Fibroblast of upper back skin (primary cell): ENCODE measurements around the gene LIMA1.
"Not testable (repeated sequence)": the region's sequence is repeated elsewhere in the genome, so short reads cannot be mapped to it uniquely, and the experiment has no call there.

Source experiments
- DNase-seq: peaks from one replicate; pipeline ENCODE4 v3.0.0-alpha.2; 2013

The LIMA1 gene

DNA sequence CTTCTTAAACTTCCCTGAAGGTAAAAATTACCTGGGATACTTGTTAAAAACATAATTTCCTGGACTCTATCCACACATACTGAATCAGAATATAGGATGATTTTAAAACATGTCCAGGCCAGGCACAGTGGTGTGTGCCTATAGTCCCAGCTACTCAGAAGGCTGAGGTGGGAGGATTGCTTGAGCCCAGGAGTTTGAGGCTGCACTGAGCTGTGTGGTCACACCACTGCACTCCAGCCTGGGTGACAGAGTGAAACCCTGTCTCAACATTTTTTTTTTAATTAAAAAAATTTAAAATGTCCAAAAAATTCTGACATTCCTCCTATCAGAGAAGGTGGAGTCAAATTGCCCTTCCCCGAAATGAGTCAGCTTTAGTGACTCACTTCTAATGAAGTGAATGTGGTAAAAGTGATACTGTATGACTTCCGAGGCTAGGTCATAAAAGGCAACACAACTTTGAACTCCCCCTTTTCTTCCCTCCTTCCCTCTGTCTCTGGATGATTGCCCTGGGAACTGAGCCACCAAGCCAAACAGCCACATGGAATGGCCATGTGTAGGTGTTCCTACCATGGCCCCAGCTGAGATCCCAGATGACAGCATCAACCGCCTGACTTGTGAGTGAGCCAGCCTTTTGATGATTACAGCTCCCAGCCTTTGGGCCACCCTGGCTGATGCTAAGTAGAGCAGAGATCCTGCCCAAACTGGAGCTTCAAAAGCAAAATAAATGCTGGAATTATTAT, 36.3 kb downstream of the LIMA1 start:
- peak; percentile 98 for DNase-seq

DNA sequence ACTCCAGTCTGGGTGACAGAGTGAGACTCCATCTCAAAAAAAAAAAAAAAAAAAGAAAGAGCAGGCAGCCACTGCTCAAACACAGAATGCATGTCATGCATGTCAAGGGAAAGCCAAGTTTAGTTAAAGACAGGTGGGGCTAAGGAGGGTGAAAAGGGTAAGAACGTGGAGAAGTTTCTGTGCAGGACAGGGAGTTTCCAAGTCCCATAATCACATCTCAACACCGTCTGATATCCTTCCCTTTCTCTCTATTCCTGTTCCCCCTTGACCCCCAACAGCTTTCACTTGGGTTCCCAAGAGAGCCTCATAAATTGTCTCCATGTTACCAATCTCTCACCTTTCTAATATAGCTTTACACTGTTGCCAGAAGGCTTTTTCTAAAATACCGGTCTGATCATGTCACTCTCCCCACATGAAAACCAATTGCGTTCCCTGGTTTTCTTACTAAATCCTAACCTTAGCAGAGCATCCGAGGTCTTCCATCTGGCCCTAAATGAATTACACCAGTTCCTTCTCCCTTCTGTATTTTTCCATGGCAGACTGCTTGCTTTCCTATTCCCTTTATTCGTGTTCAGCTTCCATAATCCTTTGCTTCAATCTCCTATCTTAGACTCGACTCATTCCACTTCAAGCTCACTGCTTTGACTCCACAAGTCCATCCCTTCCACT, 37.0 kb downstream of the LIMA1 start:
- DNase-seq, result peak; percentile 65

DNA sequence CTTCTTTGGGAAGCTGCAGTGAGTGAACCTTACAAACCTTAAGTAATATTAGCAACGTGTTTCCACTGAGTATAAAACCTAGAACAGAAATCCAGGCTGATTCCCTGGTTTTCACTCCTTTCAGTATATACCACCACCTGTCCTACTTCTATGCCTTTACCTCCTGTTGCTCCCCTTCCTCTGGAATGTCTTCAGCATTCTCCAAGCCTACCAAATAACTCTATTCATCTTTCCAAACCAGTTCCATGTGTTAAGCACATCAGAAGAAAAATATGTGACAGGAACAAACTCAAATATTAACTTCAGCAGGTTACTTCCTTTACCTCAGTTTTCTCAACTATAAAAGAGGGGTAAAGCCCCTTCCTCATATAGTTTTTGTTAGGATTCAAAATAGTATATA, 39.8 kb downstream of the LIMA1 start:
- DNase-seq, result peak; percentile 64

DNA sequence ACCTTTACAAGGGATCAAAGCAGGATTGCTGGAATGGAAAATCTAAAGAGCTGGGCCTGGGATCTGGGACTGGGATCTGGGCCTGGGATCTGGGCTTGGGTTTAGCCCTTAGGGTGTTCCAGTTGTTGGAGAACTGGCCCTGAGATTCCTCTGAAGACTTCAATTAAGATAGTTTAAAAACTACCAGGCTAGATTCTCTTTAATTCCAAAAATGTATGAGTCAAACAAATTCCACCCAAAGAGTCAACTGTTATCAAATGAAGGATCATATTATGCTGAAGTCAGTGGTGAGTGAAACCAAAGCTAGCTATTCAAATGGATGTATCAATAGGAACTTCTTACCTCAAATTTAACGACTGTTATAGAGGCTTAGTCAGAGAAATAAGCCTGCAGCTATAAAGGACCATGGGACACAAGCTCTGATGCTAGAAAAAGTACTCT, 40.5 kb downstream of the LIMA1 start:
- peak; percentile 84 for DNase-seq

DNA sequence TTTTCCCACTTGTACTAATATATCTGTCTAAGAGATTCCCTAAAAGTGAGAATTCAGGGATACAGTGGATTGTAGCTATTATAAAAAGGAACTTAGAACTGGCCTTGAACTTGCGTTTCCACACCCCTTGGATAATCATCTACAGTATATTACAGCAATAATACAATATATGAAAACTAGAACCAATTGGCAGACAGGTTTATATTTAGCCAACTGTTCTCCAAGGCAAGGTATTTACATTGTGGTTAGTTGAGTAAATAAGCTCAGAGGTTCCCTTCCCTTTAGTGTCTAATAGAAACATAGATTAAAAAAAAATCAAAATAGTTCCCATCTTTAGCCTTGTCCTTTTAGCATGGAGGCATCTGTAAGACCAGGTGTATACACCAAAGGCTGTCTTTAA, 42.1 kb downstream of the LIMA1 start:
- no peak for DNase-seq

DNA sequence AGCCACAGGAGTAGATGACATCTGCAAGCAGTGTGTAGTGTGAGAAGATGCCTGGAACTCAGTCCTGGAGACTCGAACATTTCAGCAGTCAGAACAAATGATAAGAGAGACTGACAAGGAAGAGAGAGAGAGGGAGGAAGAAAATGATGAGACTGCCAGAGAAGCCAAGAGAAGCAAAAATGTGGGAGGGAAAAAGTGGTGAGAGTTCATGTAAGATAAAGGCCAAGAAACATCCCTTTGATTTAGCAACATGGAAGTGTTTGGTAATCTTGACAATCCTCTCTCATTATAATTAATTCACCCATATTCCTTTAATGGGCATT, 42.6 kb downstream of the LIMA1 start:
- DNase-seq, result no peak

DNA sequence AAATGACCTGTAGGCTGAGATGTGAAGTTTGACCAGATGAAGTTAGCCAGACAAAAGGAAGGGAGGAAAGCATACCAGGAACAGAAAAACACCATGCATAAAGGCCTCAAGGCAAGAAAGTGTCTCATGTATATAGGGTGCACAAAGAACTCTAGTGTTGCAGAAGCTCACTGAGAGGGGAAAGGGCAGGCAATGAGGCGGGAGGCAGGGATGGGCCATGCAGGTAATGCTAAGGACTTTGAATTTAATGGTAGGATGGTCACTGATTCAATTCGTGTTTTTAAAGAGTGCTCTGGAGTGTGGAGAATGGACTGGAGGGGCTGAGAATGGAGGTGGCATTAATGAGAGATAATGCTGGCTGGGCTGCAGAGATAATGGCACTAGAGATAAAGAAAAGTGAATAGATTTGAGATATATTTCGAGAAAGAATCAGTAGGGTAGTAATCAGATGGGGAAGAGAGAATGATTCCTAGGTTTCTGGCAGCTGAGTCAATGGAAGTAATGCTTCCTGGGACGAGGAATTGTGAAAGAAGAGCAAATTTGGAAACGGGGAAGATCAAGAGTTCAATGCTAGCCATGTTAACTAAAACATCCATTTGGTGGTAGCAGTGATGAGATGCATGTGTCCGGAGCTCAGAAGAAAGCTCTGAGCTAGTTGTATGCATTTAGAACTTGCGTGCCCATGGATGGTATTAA, 43.1 kb downstream of the LIMA1 start:
- DNase-seq, result no peak

DNA sequence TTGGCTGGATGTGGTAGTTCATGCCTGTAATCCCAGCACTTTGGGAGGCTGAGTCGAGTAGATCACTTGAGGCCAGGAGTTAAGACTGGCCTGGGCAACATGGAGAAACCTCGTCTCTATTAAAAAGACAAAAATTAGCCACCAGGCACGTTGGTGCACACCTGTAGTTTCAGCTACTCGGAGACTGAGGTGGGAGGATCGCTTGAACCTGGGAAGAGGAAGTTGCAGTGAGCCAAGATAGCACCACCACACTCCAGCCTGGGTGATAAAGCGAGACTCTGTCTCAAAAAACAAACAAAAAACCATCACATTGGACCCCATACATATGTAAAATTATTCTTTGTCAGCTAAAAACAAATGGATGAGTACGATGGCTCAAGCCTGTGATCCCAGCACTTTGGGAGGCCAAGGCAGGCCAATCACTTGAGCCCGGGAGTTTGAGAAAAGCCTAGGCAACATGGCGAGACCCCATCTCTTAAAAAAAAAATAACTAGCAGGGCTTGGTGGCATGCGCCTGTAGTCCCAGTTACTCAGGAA, 43.9 kb downstream of the LIMA1 start:
- DNase-seq, result no peak

DNA sequence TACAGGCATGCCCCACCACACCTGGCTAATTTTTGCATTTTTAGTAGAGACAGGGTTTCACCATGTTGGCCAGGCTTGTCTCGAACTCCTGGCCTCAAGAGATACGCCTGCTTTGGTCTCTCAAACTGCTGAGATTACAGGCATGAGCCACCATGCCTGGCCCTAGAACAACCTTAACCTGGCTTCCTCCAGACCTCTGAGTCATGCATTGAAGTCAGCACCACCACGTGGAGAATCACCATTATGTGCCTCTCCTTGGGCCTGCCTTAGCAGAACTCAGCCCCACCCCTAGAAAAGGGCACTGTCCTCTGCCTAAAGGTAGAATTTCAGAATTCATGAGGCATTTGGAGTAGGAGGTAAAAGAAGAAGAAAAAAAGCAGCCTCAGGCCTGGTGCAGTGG, 49.0 kb downstream of the LIMA1 start:
- no peak for DNase-seq

DNA sequence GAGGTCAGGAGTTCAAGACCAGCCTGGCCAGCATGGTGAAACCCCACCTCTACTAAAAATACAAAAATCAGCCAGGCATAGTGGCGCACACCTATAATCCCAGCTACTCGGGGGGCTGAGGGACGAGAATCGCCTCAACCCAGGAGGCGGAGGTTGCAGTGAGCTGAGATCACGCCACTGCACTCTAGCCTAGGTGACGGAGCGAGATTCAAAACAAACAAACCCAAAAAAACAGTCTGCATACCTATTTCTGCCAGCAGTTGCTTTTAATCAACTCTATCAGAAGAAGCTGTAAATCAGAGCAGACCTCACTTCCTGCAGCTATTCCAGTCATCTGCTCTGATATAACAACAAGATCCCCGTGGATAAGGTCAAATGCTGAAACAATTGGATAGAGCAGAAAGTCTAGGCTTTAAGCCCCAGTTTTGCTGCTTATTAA, 50.5 kb downstream of the LIMA1 start:
- DNase-seq, result no peak

DNA sequence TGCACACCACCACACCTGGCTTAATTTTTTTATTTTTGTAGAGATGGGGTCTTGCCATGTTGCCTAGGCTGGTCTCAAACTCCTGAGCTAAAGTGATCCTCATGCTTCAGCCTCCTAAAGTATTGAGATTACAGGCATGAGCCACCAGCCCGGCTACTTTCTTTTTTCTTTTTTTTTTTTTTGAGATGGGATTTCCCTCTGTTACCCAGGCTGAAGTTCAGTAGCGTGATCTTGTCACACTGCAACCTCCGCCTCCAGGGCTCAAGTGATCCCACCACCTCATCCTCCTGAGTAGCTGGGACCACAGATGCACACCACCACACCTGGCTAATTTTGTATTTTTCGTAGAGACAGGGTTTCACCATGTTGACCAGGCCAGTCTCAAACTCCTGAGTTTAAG, 51.1 kb downstream of the LIMA1 start:
- no peak for DNase-seq

DNA sequence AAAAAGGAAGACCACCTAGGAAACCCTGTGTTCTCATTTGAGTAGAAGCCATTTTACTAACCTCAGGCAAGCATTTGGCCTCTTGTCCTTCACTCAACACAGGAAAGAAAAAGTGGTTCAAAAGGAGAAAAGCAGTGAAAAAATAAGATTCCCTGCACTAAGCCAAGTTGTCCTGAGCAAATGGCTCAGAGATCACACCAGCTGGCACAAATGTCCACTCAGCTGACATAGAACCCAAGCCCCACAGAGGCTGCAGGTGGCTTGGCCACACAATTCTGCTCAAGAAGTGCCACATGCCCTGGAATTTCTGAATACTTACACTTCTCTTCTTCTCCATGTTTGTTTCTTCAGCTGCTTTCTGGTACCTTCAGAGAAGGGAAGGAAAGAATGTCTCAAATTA, 52.0 kb downstream of the LIMA1 start:
- DNase-seq, result no peak

DNA sequence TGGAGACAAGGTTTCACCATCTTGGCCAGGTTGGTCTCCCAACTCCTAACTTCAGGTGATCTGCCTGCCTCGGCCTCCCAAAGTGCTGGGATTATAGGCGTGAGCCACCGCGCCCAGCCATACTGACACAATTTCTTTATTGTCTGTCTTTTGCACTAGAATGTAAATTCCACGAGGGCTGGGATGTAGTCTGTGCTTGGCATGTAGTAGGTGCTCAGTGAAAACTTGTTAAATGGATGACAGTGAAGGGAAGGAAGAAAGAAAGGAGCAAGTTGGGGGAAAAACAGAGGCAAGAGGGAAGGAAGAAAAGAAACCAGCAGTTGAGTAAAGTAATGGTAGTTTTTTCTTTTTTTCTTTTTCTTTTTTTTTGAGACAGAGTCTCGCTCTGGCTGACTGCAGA, 53.1 kb downstream of the LIMA1 start:
- DNase-seq, result no peak

DNA sequence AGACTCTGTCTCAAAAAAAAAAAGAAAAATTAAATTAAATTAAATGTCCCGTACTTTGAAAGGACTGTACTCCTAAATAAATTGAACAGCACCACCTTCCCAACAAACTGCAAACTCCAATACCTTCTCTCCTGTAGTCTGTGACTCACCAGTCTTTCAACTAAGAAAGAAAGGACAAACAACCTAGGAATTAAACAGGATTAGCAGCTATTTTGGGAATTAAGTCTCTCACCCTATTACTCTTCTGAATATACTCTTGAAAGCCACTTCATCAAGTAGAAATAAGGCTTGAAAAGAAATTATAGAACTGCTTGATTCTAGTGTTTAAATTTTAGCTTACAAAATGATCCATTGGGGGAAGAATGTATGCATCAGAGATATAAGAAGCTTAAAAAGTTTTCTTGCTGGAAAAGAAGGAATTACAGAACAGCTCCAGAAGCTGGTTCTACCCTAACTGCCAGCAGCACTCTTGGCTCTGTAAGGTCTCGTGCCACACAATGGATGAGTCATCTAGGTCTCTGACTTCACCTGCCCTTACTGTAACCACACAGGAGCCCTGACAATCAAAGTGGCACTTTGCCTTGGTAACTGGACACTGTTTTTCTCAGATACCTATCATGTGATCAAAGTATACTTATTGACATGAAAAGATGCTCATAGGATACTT, 59.2 kb downstream of the LIMA1 start:
- no peak for DNase-seq

DNA sequence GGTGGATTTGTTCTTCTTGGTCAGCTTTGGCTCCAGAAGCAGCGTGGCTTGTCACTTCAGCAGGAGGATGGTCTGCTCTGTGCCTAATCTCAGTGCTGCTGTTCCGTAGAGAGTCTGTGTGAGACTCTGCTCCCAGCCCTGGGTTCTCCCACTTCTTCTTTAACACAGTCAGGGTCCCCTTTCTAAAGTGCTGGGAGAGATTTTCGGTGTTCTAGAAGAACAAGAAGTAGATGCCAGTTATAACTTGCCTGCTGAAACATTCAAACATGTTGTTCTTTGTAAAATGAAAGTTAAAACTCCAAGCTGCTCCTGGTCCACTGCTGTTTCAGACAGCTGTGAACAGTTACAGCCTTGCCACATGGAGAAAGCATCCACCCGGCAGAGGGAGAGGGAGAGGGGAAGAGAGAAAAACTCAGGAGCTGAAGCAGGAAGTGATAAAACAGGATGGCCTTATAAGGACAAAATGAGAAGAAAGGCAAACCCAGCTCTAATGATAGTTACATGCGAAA, 61.0 kb downstream of the LIMA1 start:
- peak; percentile 93 for DNase-seq

DNA sequence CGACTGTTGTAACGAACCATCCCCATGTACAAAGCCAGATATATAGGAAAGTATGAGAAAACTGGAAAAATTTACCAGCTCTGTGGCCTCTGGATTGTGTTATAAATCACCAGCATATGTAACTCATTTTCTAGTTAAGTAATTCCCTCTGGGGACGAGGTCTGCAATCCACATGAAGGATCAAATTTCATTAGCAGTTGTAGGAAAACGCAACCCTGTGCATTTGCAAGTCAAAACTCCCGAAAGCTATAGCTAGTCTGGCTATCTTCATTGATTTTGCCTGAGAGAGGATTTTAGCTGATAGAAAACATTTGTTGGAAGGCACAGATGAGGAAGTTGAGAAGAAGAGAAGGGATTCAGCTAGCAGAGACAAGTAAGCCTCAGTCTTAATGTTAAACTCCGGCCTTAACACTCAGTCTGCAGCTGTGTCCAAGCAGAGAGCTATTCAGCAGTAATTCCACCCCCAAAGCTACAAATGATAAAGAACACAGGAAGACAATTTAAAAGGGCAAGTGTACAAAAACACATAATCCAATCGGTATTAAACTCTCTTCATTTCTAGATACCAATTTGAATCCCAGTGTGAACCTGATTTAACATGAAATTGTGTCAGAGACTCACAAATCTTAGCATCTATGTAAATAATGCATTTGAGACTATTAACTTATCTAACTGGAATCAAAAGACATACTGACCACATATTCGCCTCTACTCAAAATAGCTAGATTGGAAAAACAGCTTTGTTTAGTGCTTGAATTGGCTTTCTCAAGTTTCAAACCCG, 61.9 kb downstream of the LIMA1 start:
- DNase-seq, result peak; percentile 96

DNA sequence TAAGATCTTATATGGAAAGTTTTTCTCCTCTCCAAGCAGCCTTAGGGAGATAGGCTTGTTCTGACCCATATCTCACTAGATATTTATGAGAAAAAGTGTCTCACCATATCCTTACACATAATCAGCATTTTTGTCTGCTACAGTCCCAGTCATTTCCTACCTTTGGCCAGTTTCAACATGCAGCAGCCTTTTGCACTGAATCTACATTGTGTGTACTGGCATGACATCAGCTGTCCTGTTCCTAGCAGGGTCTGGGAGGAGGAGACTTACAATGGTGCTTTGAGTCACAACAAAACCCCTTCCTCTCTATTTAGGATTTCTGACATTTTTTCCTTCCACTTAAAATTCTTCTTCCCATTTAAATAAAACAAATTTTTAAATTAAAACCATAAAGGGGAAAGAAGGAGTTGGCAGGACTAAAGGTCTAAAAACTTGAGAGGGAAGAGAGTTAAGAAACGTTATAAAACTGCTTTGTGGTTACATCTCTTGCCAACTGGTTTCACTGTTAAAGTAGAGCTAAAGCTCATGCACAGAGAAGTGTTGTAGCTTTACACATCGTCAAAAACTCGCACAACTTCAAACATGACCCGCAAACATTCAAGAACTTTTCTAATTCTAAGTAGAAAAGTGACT, 62.8 kb downstream of the LIMA1 start:
- DNase-seq, result peak; percentile 70

DNA sequence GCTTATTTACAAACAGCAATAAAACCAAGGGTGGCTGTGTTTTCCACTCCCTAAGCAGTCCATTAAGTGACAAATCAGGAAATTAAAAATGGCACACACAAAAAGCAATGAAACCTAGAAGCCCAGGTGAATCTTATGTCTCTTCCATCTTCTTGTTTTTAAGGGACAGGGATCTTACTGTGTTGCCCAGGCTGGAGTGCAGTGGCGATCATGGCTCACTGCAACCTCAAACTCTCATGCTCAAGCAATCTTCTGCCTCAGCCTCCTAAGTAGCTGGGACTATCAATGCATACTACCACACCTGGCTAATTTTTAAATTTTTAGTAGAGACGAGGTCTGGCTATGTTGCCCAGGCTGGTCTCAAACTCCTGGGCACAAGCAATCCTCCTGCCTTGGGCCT, 63.8 kb downstream of the LIMA1 start:
- DNase-seq, result no peak

DNA sequence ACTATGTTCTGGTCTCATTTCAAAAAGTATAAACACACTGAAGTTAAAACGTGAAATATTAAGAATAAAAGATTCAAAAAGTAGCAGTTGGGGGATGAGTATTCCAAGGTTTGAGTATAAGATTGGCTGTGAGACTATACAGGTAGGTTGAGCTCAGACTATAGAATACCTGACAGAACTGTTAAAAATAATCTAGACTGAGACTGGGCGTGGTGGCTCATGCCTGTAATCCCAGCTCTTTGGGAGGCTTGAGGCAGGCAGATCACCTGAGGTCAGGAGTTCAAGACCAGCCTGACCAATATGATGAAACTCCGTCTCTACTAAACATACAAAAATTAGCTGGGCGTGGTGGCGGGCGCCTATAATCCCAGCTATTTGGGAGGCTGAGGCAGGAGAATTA, 64.3 kb downstream of the LIMA1 start:
- DNase-seq, result not testable (repeated sequence)

DNA sequence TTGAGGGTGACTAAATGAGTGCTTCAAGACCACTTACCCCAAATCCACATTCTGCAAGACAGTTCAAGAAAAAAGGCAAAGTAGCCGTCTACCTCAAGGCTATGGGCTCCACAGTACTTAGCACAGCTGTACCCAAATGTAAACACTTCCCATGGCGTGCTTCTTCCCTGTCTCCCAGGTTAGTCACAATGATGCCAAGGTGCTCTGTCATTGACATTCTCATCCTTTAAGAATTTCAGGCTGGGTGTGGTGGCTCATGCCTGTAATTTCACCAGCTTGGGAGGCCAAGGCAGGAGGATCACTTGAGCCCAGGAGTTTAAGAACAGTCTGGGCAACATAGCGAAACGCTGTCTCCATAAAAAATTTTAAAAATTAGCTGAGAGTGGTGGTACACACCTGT, 64.9 kb downstream of the LIMA1 start:
- no peak for DNase-seq

DNA sequence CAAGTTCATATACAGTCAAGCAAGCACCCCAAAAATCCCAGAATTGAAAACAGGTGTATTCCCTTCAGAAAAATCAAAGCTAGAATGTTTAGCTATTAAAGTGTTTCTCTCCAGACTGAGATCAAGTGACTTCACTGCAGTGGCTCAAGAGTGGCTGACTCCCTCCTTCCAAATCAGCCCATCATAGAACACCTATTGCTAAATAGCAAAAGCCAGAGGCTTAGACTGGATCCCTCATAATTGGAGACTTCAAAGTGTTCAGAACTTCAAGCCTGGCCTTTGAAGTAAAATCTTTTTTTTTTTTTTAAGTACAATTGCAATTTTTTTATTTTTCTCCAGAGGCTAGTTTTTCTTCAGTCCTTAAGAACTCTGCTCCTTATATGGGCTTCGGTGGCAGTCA, 66.1 kb downstream of the LIMA1 start:
- DNase-seq, result no peak

DNA sequence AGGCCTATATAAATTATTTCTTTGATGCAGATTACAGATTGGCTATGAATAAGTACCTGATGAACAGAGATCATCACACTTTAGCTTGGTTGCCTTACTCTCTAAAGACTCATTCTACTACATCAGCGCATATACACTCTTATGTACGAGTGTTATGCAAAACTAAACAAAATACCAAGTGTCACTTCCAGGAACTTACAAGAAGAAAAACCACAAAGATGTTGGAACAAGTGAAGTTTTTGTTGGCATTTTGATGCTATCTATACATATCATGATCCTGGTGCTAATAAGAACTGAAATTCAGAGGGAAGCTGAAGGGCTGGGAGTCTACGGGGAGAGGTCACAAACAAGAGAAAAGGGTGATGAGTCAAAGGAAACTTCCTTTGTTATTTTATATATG, 68.3 kb downstream of the LIMA1 start:
- DNase-seq, result peak; percentile 43
